8988T (cell line): ENCODE measurements around the gene CYS1.
"Not testable (repeated sequence)": the region's sequence is repeated elsewhere in the genome, so short reads cannot be mapped to it uniquely, and the experiment has no call there.

ENCODE experiments used
- DNase-seq: peaks from one replicate; pipeline ENCODE4 v3.0.0; 2011

Gene CYS1

DNA sequence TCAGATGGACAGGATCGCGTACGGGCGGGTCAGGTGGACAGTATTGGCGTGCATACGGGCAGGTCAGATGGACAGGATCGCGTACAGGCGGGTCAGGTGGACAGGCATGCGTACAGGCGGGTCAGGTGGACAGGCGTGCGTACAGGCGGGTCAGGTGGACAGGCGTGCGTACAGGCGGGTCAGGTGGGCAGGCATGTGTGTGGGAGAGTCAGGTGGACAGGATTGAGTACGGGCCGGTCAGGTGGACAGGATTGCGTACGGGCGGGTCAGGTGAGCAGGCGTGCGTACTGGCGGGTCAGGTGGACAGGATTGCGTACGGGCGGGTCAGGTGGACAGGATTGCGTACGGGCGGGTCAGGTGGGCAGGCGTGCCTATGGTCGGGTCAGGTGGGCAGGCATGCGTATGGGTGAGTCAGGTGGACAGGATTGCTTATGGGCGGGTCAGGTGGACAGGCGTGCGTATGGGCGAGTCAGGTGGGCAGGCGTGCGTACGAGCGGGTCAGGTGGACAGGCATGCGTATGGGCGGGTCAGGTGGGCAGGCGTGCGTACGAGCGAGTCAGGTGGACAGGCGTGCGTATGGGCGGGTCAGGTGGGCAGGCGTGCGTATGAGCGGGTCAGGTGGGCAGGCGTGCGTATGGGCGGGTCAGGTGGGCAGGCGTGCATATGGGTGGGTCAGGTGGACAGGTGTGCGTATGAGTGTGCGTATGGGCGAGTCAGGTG, 68.4 kb downstream of the CYS1 start:
- not testable (repeated sequence) for DNase-seq

DNA sequence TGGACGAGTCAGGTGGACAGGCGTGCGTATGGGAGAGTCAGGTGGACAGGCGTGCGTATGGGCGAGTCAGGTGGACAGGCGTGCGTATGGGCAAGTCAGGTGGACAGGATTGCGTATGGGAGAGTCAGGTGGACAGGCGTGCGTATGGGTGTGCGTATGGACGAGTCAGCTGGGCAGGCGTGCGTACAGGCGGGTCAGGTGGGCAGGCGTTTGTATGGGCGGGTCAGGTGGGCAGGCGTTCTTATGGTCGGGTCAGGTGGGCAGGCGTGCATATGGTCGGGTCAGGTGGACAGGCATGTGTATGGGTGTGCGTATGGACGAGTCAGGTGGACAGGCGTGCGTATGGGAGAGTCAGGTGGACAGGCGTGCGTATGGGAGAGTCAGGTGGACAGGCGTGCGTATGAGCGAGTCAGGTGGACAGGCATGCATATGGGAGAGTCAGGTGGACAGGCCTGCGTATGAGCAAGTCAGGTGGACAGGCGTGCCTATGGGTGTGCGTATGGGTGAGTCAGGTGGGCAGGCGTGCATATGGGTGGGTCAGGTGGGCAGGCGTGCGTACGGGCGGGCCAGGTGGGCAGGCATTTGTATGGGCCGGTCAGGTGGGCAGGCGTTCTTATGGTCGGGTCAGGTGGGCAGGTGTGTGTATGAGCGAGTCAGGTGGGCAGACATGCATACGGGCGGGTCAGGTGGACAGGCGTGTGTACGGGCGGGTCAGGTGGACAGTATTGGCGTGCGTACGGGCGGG, 69.2 kb downstream of the CYS1 start:
- not testable (repeated sequence) for DNase-seq

- DNase-seq, result no peak
Observed at GRCh38 chr2:10009811-10010781, 70.1 kb downstream of the CYS1 start.

GRCh38 chr2:10009271-10009810, 70.9 kb downstream of the CYS1 start:
- no peak for DNase-seq

DNA sequence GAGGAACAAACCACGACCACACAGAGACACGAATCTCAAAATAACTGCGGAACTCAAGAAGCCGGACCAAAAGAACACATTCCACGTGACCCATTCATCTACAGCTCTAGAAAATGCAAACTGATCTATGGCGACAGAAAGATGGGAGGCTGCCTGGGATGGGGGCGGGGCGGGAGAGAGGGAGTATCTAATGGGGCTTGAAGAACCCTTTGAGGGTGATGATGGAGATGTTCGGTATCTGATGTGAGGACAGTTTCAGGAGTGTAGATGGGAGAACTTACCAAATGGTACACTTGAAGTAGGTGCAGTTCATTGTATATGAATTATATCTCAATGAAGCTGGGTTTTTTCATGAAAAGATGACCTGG, 71.4 kb downstream of the CYS1 start:
- no peak for DNase-seq

DNA sequence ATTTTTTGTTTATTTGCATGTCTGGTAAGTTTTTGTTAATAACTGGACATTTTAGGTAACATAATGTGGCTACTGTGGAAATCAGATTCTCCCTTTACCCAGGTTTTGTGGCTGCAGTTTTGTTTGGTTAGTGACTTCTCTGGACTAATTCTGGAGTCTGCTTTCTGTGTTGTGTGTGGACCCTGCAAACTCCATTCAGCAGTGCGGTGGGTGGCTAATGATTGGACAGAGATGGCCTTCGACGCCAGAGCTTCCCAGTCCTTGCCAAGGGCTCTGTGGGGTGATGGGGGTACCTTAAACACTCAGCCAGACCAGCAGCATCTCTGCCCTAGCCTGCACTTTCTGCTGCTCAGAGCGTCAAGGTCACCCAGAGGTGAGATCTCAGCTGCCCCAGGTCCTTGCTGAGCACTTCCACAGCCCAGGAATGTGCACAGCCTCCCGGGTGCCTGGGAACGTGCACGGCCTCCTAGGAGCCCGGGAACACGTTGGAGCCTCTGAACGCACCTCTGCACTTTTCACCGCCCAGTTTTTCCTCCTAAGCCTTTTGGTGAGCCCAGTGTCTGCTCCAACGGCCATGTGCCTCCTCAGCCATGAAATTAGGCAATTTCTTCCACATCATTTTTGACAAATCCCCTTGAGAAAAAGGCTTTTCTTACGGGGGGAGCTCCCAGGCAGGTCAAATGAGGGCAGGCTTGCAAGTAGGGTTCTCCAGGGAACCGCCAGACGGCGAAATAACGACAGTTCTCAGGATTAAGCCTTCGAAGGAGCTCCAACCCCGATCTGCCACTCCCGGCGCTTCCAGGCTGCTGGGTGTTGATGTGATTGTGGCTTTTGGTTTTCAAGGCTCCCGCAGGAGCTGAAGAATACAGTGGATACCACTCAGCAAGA, 72.0 kb downstream of the CYS1 start:
- no peak for DNase-seq

DNA sequence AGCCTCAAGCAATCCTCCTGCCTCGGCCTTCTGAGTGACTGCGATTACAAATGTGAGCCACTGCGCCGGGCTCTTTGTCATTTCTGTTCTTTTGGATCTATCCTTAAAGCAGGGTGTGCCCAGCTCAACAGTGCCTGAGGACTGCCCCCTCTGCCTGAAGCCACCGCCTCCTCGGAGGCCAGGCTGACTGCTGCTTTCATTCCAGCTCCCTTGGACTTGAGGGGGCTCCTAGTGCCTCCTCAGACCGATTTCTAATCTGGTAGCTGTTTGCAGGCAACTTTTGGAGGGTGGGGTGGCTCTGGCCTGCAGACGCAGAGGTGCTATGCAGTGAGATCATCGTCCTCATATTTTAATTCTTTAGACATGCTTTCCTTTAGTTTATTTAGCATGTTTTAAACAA, 72.8 kb downstream of the CYS1 start:
- no peak for DNase-seq
